Endothelial cell of umbilical vein (primary cell): ENCODE results near the gene BAMBI.

ENCODE experiments used
- CTCF ChIP-seq, 2 donors: IDR thresholded peaks; 1 replicate in 1 of 2; 2 replicates in 1 of 2; pipeline ENCODE4 v1.5.1; 2011; ENCODE audit warnings: low read length in 2 of 2, mild to moderate bottlenecking in 2 of 2, moderate library complexity in 2 of 2, control low read depth in 1 of 2, inconsistent platforms in 1 of 2, low read depth in 1 of 2; ENCODE audit not compliant: insufficient read depth in 1 of 2; ENCODE audit errors: extremely low read depth in 1 of 2
- EZH2 ChIP-seq: IDR thresholded peaks from 2 replicates; pipeline ENCODE4 v1.6.1; 2012; ENCODE audit warnings: borderline replicate concordance, low read depth, mild to moderate bottlenecking, moderate library complexity, low read length, inconsistent platforms; ENCODE audit not compliant: severe bottlenecking
- TF ChIP-seq, protein P1 (sequence below): IDR thresholded peaks from 2 replicates; pipeline ENCODE4 v1.6.1; 2011; ENCODE audit not compliant: insufficient read depth, insufficient read length

GRCh38 chr10:28684157-28684985, 7.0 kb downstream of the BAMBI start:
- TF ChIP-seq CTCF (IDR thresholded peaks at IDR 0.05; ENCODE audit: extremely low read depth in 1 of 2, insufficient read depth in 1 of 2, low read depth in 1 of 2, low read length in 2 of 2) (no peak), EZH2 (no peak)
- TF ChIP-seq, protein P1, sequence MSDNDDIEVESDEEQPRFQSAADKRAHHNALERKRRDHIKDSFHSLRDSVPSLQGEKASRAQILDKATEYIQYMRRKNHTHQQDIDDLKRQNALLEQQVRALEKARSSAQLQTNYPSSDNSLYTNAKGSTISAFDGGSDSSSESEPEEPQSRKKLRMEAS = no peak
